K562 (cell line): ENCODE measurements around the gene PPP1R9A. TPM values are rescaled to one million over a fixed set of nuclear protein-coding genes. Genes with fewer than 3 reads are reported as not detected.

ENCODE experiments used
- ATAC-seq: fragments of 200-7000 bp; cut with Tn5 transposase; 3 replicates; pipeline ENCODE4 v1.9.1; 2020; ENCODE audit warnings: moderate library complexity
- BruUV-seq: library from RNA; stranded (reverse); fragments of 400-500 nt; replicated peaks from 2 replicates; lab custom pipeline; 2021; lab: Mats Ljungman, UMichigan
- CTCF ChIA-PET: fragments of 300-600 bp; formaldehyde crosslinking; extraction: SDS; loops from one replicate; lab custom pipeline; 2021; ENCODE audit warnings: low intra/inter-chr PET ratio; lab: Yijun Ruan, JAX
- POLR2A ChIA-PET: fragments of 300-600, 350-650 bp; sonication (Branson Sonifier 250); formaldehyde crosslinking; extraction: SDS; loops from one replicate; lab custom pipeline; 2021; ENCODE audit warnings: antibody characterized with exemption, inconsistent platforms; lab: Yijun Ruan, JAX
- DNase-seq, 4 experiments: peaks; one replicate each; pipeline versions ENCODE4 v3.0.0 to v3.0.0-alpha.2; 2011 to 2018; ENCODE audit warnings: low spot score in 3 of 4, mixed read lengths in 3 of 4; ENCODE audit errors: extremely low read depth in 1 of 4
- FAIRE-seq: peaks from 2 replicates; lab custom pipeline; 2011; peaks lifted over from hg19 to GRCh38; lab: Jason Lieb, UNC
- H2AFZ ChIP-seq: 2 replicates; pipeline ENCODE4 v1.6.0; 2011; ENCODE audit warnings: low read depth, low read length, control low read depth, inconsistent platforms
- H3K27ac ChIP-seq: fragments of 200-600 bp; 3 replicates; pipeline ENCODE4 v1.8.0; 2011; ENCODE audit warnings: low read depth, mild to moderate bottlenecking, control low read depth, inconsistent platforms, low read length, moderate library complexity, mixed read lengths; ENCODE audit errors: extremely low read depth
- H3K27me3 ChIP-seq, 2 experiments: fragments of 300-600 bp in 1 of 2; 2 replicates in 1 of 2; 3 replicates in 1 of 2; pipeline versions ENCODE4 v1.6.0 to v1.8.0; 2011; ENCODE audit warnings: inconsistent platforms in 2 of 2, low read length in 2 of 2, mild to moderate bottlenecking in 1 of 2, mixed read lengths in 1 of 2, moderate library complexity in 1 of 2; ENCODE audit not compliant: control insufficient read depth in 2 of 2, insufficient read depth in 2 of 2
- H3K36me3 ChIP-seq: fragments of 300-600 bp; 3 replicates; pipeline ENCODE4 v1.8.0; 2011; ENCODE audit warnings: mild to moderate bottlenecking, low read length, inconsistent platforms; ENCODE audit not compliant: control insufficient read depth, insufficient read depth
- H3K4me1 ChIP-seq, 2 experiments: fragments of 200-600 bp in 1 of 2; replicated peaks in 1 of 2; 2 replicates in 1 of 2; 3 replicates in 1 of 2; pipeline versions ENCODE4 v1.5.1 to v1.8.0; 2011; ENCODE audit warnings: inconsistent platforms in 2 of 2, low read length in 2 of 2, mild to moderate bottlenecking in 1 of 2, mixed read lengths in 1 of 2, moderate library complexity in 1 of 2; ENCODE audit not compliant: control insufficient read depth in 2 of 2, insufficient read depth in 2 of 2
- H3K4me2 ChIP-seq: 2 replicates; pipeline ENCODE4 v1.6.1; 2011; ENCODE audit warnings: low read length, control low read depth, inconsistent platforms, mixed read lengths; ENCODE audit not compliant: insufficient read depth
- H3K4me3 ChIP-seq: fragments of 200-600 bp; sonication (generic), shearing (Covaris generic); 2 replicates; pipeline ENCODE4 v1.5.1; 2016; ENCODE audit warnings: control low read depth, inconsistent platforms
- H3K79me2 ChIP-seq: fragments of 200-600 bp; 3 replicates; pipeline ENCODE4 v1.8.0; 2011; ENCODE audit warnings: low read length, inconsistent platforms; ENCODE audit not compliant: control insufficient read depth, insufficient read depth
- H3K9ac ChIP-seq, 2 experiments: 2 replicates each; pipeline versions ENCODE4 v1.6.0 to v1.6.1; 2011; ENCODE audit warnings: low read depth in 2 of 2, low read length in 2 of 2, control low read depth in 1 of 2, inconsistent platforms in 1 of 2, mild to moderate bottlenecking in 1 of 2, mixed read lengths in 1 of 2; ENCODE audit not compliant: insufficient read depth in 1 of 2
- H3K9me1 ChIP-seq: one replicate; pipeline ENCODE4 v1.6.0; 2011; ENCODE audit warnings: inconsistent platforms, mild to moderate bottlenecking, low read length, moderate library complexity; ENCODE audit not compliant: control insufficient read depth, insufficient read depth
- H3K9me3 ChIP-seq: replicated peaks from 2 replicates; pipeline ENCODE4 v1.5.1; 2011; ENCODE audit warnings: low read depth, low read length, inconsistent platforms; ENCODE audit not compliant: control insufficient read depth, insufficient read depth
- H4K20me1 ChIP-seq: replicated peaks from 2 replicates; pipeline ENCODE4 v1.6.1; 2011; ENCODE audit warnings: low read length, inconsistent platforms, mixed read lengths; ENCODE audit not compliant: control insufficient read depth, insufficient read depth
- ATF7 ChIP-seq: fragments of 450-650 bp; IDR thresholded peaks from 2 replicates; pipeline ENCODE4 v1.7.1; 2014; ENCODE audit warnings: mild to moderate bottlenecking, moderate library complexity
- CTBP1 ChIP-seq: fragments of 450-650 bp; IDR thresholded peaks from 2 replicates; pipeline ENCODE4 v1.6.1; 2016; ENCODE audit warnings: borderline replicate concordance
- HDGF ChIP-seq: fragments of 450-650 bp; IDR thresholded peaks from 2 replicates; pipeline ENCODE4 v1.6.1; 2016
- MXI1 ChIP-seq: IDR thresholded peaks from 2 replicates; pipeline ENCODE4 v1.6.1; 2011; ENCODE audit warnings: low read depth, mild to moderate bottlenecking, improper control_type of control experiment, low read length
- MYNN ChIP-seq, 2 experiments: sonication (generic); formaldehyde crosslinking in 1 of 2; IDR thresholded peaks; 2 replicates each; pipeline versions ENCODE4 v1.5.0 to v1.6.1; 2016 to 2020; ENCODE audit warnings: antibody characterized with exemption in 1 of 2, missing genetic modification reagents in 1 of 2
- TAL1 ChIP-seq: fragments of 450-650 bp; IDR thresholded peaks from 2 replicates; pipeline ENCODE4 v1.6.1; 2016; ENCODE audit warnings: mild to moderate bottlenecking
- ZKSCAN8 ChIP-seq: fragments of 200-800 bp; sonication (Bioruptor generic); IDR thresholded peaks from 2 replicates; pipeline ENCODE4 v1.6.1; 2016; ENCODE audit warnings: missing genetic modification characterization, missing compliant biosample characterization
- ZNF133 ChIP-seq: fragments of 250-450 bp; sonication (Bioruptor Pico); IDR thresholded peaks from 2 replicates; pipeline ENCODE4 v1.4.0; 2020; ENCODE audit warnings: mild to moderate bottlenecking
- ZNF589 ChIP-seq: fragments of 200-800 bp; sonication (Bioruptor generic); IDR thresholded peaks from 2 replicates; pipeline ENCODE4 v1.6.1; 2016; ENCODE audit warnings: low read depth, missing genetic modification characterization, missing compliant biosample characterization
- WGBS: fragments of 100-300 bp; shearing (Covaris generic); methylation state at CpG from one replicate; pipeline ENCODE4 v1.1.6; 2016; ENCODE audit warnings: low coverage, mixed read lengths; ENCODE audit not compliant: insufficient coverage; ENCODE audit errors: missing lambda C conversion rate; 5-methylcytosine and 5-hydroxymethylcytosine counted together
- in situ Hi-C: fragments of 300-500 bp; cut with MboI; formaldehyde crosslinking; loops from 4 replicates; pipeline ENCODE4 v1.15.0; 2018; ENCODE audit warnings: inconsistent platforms, mixed read lengths
- intact Hi-C: fragments of 100-400 bp; cut with micrococcal nuclease; formaldehyde crosslinking; loops from 2 replicates; pipeline ENCODE4 v1.14.2; 2022
- polyA plus RNA-seq, 8 experiments: library from polyadenylated mRNA; depleted of rRNA in 4 of 8; stranded (reverse) in 5 of 8; unstranded in 3 of 8; fragments of >200 nt; fragmentation: Nextera tagmentation in 2 of 8; fragmentation: Illumina TruSeq in 1 of 8; extraction: Ambion mirVana in 2 of 8; extraction: Trizol in 1 of 8; gene quantifications; 2 replicates each; pipeline versions ENCODE4 v1.2.1 to v1.2.3, GENCODE V29; 2011 to 2014; ENCODE audit warnings: inconsistent platforms in 1 of 8, missing spikeins in 1 of 8
- total RNA-seq, 7 experiments: library from RNA; depleted of rRNA in 6 of 7; stranded (reverse); fragments of >200 nt in 6 of 7; fragmentation: Illumina TruSeq in 2 of 7; extraction: Trizol in 2 of 7; gene quantifications; 2 replicates each; pipeline versions ENCODE4 v1.2.1 to v1.2.3, GENCODE V29; 2011 to 2021; ENCODE audit warnings: low replicate concordance in 1 of 7
- TF ChIP-seq, protein P1 (sequence below): fragments of 250-450 bp; sonication (Bioruptor Pico); IDR thresholded peaks from 2 replicates; pipeline ENCODE4 v1.4.0; 2020
- TF ChIP-seq, protein P2 (sequence below): fragments of 250-450 bp; sonication (Bioruptor Pico); IDR thresholded peaks from 2 replicates; pipeline ENCODE4 v1.8.0; 2021; ENCODE audit warnings: borderline replicate concordance, mild to moderate bottlenecking, moderate library complexity; ENCODE audit not compliant: poor library complexity, severe bottlenecking
- TF ChIP-seq, protein P3 (sequence below), 3 experiments: fragments of 200-800 bp in 1 of 3; fragments of 250-450 bp in 1 of 3; fragments of 450-650 bp in 1 of 3; sonication (Bioruptor Pico) in 1 of 3; sonication (Bioruptor generic) in 1 of 3; formaldehyde crosslinking in 1 of 3; IDR thresholded peaks; 2 replicates each; pipeline versions ENCODE4 v1.6.1 to v1.8.0; 2016 to 2022; ENCODE audit warnings: mild to moderate bottlenecking in 2 of 3, missing genetic modification characterization in 2 of 3, missing compliant biosample characterization in 1 of 3, moderate library complexity in 1 of 3

PPP1R9A gene
- total and polyA plus RNA-seq, 9 of the 15 experiments (the other 6 are each of a cell fraction or from before 2014, with no cell fraction given), result 0.24 TPM; not detected in 8

DNA sequence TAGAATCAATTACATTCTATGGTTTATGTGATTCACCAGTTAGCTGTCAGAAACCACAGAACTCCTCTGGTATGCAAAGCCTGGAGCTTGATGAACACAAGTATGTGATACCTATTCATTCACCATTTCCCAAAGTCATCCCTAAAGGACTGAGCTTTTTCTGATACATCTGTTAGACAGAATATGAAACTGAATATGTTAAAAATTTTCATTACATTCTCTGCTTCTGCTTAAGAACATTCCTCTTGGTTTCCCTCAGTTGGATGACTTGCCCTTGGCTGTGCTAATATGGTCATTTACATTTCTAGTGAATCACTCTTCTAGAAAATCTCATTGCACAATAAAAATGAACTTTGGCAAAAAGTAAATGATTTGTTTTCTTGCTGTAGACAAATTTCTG is 427.7 kb downstream of the PPP1R9A start (continued):
- TF ChIP-seq ZNF133 (CRISPR knock-in tag), result no peak
- TF ChIP-seq MYNN (IDR thresholded peaks at IDR 0.05), result no peak
- TF ChIP-seq MYNN (CRISPR knock-in tag; IDR thresholded peaks at IDR 0.05), result no peak

DNA sequence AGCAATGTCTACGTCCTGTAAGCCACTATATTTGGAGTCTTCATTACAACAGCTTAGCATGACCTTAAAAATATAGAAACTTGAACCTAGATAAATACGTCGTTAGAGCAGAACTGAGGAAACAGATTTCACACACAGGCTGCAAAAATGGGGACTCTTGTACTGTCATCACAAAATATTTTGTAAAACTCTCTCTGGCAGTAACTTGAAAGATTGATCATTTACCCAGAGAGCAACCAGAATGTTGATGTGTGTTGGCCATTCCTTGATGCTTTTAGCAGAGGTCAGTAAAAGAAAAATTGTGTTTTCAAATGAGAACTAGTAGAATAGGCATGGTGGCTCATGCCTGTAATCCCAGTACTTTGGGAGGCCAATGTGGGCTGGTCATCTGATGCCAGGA is 431.4 kb downstream of the PPP1R9A start:
- no peak overlapping the region for H3K27ac ChIP-seq
- H3K36me3 ChIP-seq, result no peaks in the 10 kb centered on the region
- no peaks in the 10 kb centered on the region for H4K20me1 ChIP-seq
- H3K4me2 ChIP-seq, result no peak overlapping the region
- intact Hi-C loops (no loop called here), in situ Hi-C loops (no loop called here)
- FAIRE-seq, result no peak
- BruUV-seq, result no TSS peak
- no peak overlapping the region for H3K9ac ChIP-seq
- WGBS, result 0% methylated on average over 3 of the region's 3 CpGs
- CTCF ChIA-PET, result no interaction called here
- H3K27me3 ChIP-seq, result no peaks in the 10 kb centered on the region
- no peak for DNase-seq
- H3K9me3 ChIP-seq, result no peaks in the 10 kb centered on the region
- H3K79me2 ChIP-seq, result no peaks in the 10 kb centered on the region
- POLR2A ChIA-PET, result no interaction called here
- H3K9me1 ChIP-seq, result no peaks in the 10 kb centered on the region
- no peak for ATAC-seq
- no peaks in the 10 kb centered on the region for H3K4me1 ChIP-seq
- no peak overlapping the region for H2AFZ ChIP-seq
- no peak overlapping the region for H3K4me3 ChIP-seq
- TF ChIP-seq, protein P1, sequence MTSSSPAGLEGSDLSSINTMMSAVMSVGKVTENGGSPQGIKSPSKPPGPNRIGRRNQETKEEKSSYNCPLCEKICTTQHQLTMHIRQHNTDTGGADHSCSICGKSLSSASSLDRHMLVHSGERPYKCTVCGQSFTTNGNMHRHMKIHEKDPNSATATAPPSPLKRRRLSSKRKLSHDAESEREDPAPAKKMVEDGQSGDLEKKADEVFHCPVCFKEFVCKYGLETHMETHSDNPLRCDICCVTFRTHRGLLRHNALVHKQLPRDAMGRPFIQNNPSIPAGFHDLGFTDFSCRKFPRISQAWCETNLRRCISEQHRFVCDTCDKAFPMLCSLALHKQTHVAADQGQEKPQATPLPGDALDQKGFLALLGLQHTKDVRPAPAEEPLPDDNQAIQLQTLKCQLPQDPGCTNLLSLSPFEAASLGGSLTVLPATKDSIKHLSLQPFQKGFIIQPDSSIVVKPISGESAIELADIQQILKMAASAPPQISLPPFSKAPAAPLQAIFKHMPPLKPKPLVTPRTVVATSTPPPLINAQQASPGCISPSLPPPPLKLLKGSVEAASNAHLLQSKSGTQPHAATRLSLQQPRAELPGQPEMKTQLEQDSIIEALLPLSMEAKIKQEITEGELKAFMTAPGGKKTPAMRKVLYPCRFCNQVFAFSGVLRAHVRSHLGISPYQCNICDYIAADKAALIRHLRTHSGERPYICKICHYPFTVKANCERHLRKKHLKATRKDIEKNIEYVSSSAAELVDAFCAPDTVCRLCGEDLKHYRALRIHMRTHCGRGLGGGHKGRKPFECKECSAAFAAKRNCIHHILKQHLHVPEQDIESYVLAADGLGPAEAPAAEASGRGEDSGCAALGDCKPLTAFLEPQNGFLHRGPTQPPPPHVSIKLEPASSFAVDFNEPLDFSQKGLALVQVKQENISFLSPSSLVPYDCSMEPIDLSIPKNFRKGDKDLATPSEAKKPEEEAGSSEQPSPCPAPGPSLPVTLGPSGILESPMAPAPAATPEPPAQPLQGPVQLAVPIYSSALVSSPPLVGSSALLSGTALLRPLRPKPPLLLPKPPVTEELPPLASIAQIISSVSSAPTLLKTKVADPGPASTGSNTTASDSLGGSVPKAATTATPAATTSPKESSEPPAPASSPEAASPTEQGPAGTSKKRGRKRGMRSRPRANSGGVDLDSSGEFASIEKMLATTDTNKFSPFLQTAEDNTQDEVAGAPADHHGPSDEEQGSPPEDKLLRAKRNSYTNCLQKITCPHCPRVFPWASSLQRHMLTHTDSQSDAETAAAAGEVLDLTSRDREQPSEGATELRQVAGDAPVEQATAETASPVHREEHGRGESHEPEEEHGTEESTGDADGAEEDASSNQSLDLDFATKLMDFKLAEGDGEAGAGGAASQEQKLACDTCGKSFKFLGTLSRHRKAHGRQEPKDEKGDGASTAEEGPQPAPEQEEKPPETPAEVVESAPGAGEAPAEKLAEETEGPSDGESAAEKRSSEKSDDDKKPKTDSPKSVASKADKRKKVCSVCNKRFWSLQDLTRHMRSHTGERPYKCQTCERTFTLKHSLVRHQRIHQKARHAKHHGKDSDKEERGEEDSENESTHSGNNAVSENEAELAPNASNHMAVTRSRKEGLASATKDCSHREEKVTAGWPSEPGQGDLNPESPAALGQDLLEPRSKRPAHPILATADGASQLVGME, result no peak
- no peak for TF ChIP-seq ZNF589
- TF ChIP-seq CTBP1, result no peak
- no peak for TF ChIP-seq MXI1
- TF ChIP-seq ZKSCAN8 (CRISPR knock-in tag), result no peak
- no peak for TF ChIP-seq HDGF
- TF ChIP-seq, protein P2, sequence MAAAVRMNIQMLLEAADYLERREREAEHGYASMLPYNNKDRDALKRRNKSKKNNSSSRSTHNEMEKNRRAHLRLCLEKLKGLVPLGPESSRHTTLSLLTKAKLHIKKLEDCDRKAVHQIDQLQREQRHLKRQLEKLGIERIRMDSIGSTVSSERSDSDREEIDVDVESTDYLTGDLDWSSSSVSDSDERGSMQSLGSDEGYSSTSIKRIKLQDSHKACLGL (CRISPR knock-in tag), result no peak
- TF ChIP-seq, protein P3, sequence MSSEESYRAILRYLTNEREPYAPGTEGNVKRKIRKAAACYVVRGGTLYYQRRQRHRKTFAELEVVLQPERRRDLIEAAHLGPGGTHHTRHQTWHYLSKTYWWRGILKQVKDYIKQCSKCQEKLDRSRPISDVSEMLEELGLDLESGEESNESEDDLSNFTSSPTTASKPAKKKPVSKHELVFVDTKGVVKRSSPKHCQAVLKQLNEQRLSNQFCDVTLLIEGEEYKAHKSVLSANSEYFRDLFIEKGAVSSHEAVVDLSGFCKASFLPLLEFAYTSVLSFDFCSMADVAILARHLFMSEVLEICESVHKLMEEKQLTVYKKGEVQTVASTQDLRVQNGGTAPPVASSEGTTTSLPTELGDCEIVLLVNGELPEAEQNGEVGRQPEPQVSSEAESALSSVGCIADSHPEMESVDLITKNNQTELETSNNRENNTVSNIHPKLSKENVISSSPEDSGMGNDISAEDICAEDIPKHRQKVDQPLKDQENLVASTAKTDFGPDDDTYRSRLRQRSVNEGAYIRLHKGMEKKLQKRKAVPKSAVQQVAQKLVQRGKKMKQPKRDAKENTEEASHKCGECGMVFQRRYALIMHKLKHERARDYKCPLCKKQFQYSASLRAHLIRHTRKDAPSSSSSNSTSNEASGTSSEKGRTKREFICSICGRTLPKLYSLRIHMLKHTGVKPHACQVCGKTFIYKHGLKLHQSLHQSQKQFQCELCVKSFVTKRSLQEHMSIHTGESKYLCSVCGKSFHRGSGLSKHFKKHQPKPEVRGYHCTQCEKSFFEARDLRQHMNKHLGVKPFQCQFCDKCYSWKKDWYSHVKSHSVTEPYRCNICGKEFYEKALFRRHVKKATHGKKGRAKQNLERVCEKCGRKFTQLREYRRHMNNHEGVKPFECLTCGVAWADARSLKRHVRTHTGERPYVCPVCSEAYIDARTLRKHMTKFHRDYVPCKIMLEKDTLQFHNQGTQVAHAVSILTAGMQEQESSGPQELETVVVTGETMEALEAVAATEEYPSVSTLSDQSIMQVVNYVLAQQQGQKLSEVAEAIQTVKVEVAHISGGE (CRISPR knock-in tag; IDR thresholded peaks at IDR 0.05), result no peak
- TF ChIP-seq ATF7, result no peak
- no peak for TF ChIP-seq TAL1
